Calu3 (cell line): ENCODE measurements around the gene NR4A3. TPM values are rescaled to one million over a fixed set of nuclear protein-coding genes. Genes with fewer than 3 reads are reported as not detected.

Experiments used
- BruUV-seq: library from RNA; stranded (reverse); fragments of 400-500 nt; replicated peaks from 2 replicates; lab custom pipeline; 2021; lab: Mats Ljungman, UMichigan
- CTCF ChIA-PET: fragments of 300-600 bp; sonication (Branson Sonifier 250); formaldehyde crosslinking; loops from one replicate; lab custom pipeline; 2022; ENCODE audit warnings: antibody characterized with exemption; lab: Charles Lee
- DNase-seq: peaks from one replicate; pipeline ENCODE4 v3.0.0; 2022
- H3K27ac Mint-ChIP-seq: one replicate; pipeline ENCODE4 v1.8.0; 2022; ENCODE audit warnings: mixed read lengths; ENCODE audit not compliant: unreplicated experiment
- H3K27me3 Mint-ChIP-seq: one replicate; pipeline ENCODE4 v1.8.0; 2022; ENCODE audit warnings: mixed read lengths; ENCODE audit not compliant: unreplicated experiment
- H3K36me3 Mint-ChIP-seq: one replicate; pipeline ENCODE4 v1.8.0; 2022; ENCODE audit warnings: mild to moderate bottlenecking, moderate library complexity, mixed read lengths; ENCODE audit not compliant: insufficient read depth, unreplicated experiment
- H3K4me1 Mint-ChIP-seq: one replicate; pipeline ENCODE4 v1.8.0; 2022; ENCODE audit warnings: mild to moderate bottlenecking, low read depth, mixed read lengths; ENCODE audit not compliant: unreplicated experiment
- H3K4me3 Mint-ChIP-seq: one replicate; pipeline ENCODE4 v1.8.0; 2022; ENCODE audit warnings: mild to moderate bottlenecking, low read depth, moderate library complexity, mixed read lengths; ENCODE audit not compliant: unreplicated experiment
- H3K9me3 Mint-ChIP-seq: one replicate; pipeline ENCODE4 v1.8.0; 2022; ENCODE audit warnings: low read depth, mixed read lengths; ENCODE audit not compliant: unreplicated experiment
- CTCF ChIP-seq: fragments of 200-600 bp; IDR thresholded peaks from one replicate; pipeline ENCODE4 v1.8.0; 2022; ENCODE audit warnings: antibody characterized with exemption; ENCODE audit not compliant: unreplicated experiment
- intact Hi-C: fragments of 100-400 bp; cut with micrococcal nuclease; formaldehyde crosslinking; loops from one replicate; pipeline ENCODE4 v1.10.0; 2022; ENCODE audit not compliant: unreplicated experiment
- total RNA-seq: library from RNA; stranded (reverse); gene quantifications from 2 replicates; pipeline ENCODE4 v1.2.3, GENCODE V29; 2022

The NR4A3 gene
- total RNA-seq, 1 experiment from 2014 or later = 0.21 TPM

- H3K9me3 Mint-ChIP-seq = no peaks in the 10 kb centered on the region
- CTCF ChIA-PET = no interaction called here
- H3K27ac Mint-ChIP-seq = no peak overlapping the region
- TF ChIP-seq CTCF = no peak
- H3K36me3 Mint-ChIP-seq = peaks cover 11% of the 10 kb centered on the region
- no TSS peak for BruUV-seq
- H3K27me3 Mint-ChIP-seq = no peaks in the 10 kb centered on the region
- peaks cover 9% of the 10 kb centered on the region for H3K4me1 Mint-ChIP-seq
- no peak overlapping the region for H3K4me3 Mint-ChIP-seq
- DNase-seq = no peak
- intact Hi-C loops = no loop called here
These were observed 7.3 kb upstream of the NR4A3 start for GRCh38 chr9:99814359-99814758.

- intact Hi-C loops = no loop called here
- DNase-seq = no peak
- Mint-ChIP-seq H3K9me3 (no peaks in the 10 kb centered on the region), H3K27ac (no peak overlapping the region), H3K36me3 (peaks cover 31% of the 10 kb centered on the region), H3K4me1 (peaks cover 9% of the 10 kb centered on the region), H3K4me3 (no peak overlapping the region), H3K27me3 (no peaks in the 10 kb centered on the region)
- no peak for TF ChIP-seq CTCF
- CTCF ChIA-PET = no interaction called here
- BruUV-seq = no TSS peak
These were observed 5.3 kb upstream of the NR4A3 start for GRCh38 chr9:99816392-99816791.

GRCh38 chr9:99818500-99818899 lies 3.2 kb upstream of the NR4A3 start:
- H3K36me3 Mint-ChIP-seq = peaks cover 52% of the 10 kb centered on the region
- peaks cover 16% of the 10 kb centered on the region for H3K27me3 Mint-ChIP-seq
- CTCF ChIA-PET = no interaction called here
- peak overlapping the region; percentile 25 for H3K27ac Mint-ChIP-seq
- intact Hi-C loops = no loop called here
- peak overlapping the region; percentile 90 for H3K4me3 Mint-ChIP-seq
- H3K4me1 Mint-ChIP-seq = peaks cover 9% of the 10 kb centered on the region
- H3K9me3 Mint-ChIP-seq = no peaks in the 10 kb centered on the region
- TF ChIP-seq CTCF = no peak
- TSS peak; percentile 49 for BruUV-seq
- no peak for DNase-seq

- peak; percentile 78 for DNase-seq
- H3K9me3 Mint-ChIP-seq = no peaks in the 10 kb centered on the region
- H3K4me1 Mint-ChIP-seq = peaks cover 9% of the 10 kb centered on the region
- peaks cover 24% of the 10 kb centered on the region for H3K27me3 Mint-ChIP-seq
- no peak for TF ChIP-seq CTCF
- no TSS peak for BruUV-seq
- CTCF ChIA-PET = interaction anchor here (0.6 kb wide), 1 partner anchor 1244 kb away, joined by 7 read pairs; no protein-coding TSS in a partner anchor
- intact Hi-C loops = no loop called here
- H3K36me3 Mint-ChIP-seq = peaks cover 59% of the 10 kb centered on the region
- H3K27ac Mint-ChIP-seq = peak overlapping the region; percentile 32
- peak overlapping the region; percentile 90 for H3K4me3 Mint-ChIP-seq
These were observed 2.4 kb upstream of the NR4A3 start for GRCh38 chr9:99819123-99819855.
